GM21576 (cell line): ENCODE data around the gene LORICRIN.
"Not testable (repeated sequence)": the region's sequence is repeated elsewhere in the genome, so short reads cannot be mapped to it uniquely, and the experiment has no call there.

Experiments used
- ATAC-seq: cut with Tn5 transposase; IDR thresholded peaks from one replicate; pipeline ENCODE4 v1.9.1; 2021; ENCODE audit warnings: mild to moderate bottlenecking, moderate library complexity; ENCODE audit not compliant: unreplicated experiment

Gene LORICRIN, protein sequence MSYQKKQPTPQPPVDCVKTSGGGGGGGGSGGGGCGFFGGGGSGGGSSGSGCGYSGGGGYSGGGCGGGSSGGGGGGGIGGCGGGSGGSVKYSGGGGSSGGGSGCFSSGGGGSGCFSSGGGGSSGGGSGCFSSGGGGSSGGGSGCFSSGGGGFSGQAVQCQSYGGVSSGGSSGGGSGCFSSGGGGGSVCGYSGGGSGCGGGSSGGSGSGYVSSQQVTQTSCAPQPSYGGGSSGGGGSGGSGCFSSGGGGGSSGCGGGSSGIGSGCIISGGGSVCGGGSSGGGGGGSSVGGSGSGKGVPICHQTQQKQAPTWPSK

DNA sequence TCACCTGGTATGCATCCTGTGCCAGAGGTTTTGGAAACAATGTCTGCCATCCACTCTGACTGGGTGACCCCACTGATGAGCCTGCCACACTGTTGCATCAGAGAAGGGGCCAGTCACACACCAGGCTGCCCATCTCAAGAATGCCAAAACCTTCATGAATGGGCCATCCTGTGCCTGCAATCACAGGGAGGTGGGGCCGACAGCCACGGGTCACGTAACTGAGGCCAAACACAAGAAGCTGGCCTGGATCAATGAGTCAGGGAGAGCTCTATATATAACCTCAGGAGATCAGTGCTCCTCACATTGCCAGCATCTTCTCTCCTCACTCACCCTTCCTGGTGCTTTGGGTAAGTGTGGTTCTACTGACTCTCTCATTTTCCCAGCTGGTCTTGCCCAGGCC lies at the start of gene LORICRIN:
Gene LORICRIN, plus strand, starts transcription at position 301 of the 400 bp plus-strand sequence. CDS start 1,263 bp downstream, outside the sequence.
- ATAC-seq, result no peak

DNA sequence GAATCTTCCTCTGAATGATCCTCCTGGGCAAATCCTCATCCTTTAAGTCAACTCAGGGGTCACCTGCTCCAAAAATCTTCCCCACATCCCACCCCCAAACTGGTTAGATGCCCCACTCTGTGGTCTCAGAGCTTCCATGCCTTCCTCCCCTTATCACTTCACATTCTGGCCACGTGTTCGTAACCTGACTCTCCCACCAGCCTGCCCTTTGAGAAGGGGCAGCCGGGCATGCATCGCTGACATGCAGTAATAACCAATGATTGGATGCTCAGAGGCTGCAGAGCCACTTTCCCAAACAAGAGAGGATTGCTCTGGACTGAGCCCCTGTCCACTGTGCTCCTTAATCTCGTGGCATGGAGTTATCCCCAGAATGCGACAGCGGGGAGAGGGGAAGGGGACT lies 49.3 kb upstream of the LORICRIN start:
- no peak for ATAC-seq

DNA sequence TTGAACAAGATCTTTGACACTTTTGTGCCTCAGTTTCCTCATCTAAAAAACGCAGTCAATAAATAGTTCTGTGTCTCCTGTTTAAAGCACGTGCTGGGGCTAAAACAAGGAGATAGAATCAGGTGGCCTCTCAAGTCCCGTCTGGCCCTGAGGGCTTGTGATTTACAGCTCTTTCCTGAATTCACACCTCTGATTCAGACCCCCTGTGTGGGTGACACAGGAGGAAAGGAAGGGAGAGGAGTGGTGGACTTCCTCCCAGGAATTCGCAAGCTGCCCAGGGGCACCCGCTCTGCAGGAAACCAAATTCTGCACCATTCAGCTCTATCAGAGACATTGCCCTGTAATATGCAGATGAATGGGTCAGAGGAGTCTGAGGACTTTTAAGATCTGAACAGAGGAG lies 47.3 kb upstream of the LORICRIN start:
- ATAC-seq, result no peak

DNA sequence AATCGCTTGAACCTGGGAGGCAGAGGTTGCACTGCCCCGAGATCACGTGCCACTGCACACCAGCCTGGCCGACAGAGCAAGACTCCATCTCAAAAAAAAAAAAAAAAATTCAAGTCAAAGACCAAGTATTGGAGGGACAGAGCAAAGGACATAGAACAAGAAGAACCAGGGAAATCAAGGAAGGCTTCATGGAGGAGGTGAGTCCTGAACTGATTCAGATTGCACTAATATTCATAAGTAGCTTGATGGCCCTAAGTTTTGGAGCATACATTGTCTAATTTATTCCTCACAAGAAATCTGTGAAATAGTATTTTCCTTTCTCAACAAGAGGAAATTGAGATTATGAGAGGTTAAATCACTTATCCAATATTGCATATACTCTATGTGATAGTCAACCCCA lies 46.0 kb upstream of the LORICRIN start:
- ATAC-seq, result no peak

DNA sequence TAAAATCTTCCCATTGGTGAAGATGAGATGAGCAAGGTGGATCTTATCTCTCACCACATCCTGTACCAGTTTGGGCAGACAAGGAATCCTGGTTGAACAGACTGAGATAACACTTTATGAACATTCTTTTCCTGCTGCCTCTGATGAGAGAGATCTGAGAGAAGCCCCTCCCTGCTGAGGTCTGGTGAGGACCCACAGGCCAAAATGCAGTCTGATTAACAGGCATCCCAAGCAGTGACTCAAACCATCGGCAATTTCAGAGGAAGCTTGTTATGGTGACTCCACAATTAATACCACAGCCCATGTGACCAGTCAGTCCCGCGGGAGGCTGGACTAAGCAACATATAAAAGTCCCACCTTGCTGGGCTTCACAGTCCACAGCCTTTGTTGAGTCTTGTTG lies 42.3 kb upstream of the LORICRIN start, which contains the start of gene PRR9:
Gene PRR9, plus strand, starts transcription at position 373 of the 400 bp plus-strand sequence. CDS start 561 bp downstream, outside the sequence.
- no peak for ATAC-seq

DNA sequence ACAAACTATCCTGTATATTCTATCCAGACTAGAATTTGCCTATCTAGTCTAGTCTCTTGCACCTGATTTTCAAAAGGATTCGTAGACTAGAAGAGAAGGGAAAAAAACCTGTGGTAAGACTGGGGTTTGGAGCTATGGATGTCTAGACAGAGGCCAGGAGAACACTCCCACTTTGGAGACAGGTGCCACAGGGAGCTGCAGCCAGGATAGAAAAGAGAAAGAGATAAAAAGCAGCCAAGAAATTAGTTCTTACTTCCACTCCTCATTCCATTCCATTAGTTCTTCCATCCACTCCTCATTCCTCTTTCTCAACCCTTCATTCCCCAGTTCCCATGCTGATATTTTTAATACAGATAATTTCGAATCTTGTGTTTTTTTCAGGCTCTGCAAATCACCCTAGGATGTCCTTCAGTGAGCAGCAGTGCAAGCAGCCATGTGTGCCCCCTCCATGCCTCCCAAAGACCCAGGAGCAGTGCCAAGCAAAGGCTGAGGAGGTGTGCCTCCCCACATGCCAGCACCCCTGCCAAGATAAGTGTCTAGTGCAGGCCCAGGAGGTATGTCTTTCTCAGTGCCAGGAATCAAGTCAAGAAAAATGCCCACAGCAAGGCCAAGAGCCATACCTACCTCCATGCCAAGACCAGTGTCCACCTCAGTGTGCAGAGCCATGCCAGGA lies 41.6 kb upstream of the LORICRIN start:
- ATAC-seq, result no peak

DNA sequence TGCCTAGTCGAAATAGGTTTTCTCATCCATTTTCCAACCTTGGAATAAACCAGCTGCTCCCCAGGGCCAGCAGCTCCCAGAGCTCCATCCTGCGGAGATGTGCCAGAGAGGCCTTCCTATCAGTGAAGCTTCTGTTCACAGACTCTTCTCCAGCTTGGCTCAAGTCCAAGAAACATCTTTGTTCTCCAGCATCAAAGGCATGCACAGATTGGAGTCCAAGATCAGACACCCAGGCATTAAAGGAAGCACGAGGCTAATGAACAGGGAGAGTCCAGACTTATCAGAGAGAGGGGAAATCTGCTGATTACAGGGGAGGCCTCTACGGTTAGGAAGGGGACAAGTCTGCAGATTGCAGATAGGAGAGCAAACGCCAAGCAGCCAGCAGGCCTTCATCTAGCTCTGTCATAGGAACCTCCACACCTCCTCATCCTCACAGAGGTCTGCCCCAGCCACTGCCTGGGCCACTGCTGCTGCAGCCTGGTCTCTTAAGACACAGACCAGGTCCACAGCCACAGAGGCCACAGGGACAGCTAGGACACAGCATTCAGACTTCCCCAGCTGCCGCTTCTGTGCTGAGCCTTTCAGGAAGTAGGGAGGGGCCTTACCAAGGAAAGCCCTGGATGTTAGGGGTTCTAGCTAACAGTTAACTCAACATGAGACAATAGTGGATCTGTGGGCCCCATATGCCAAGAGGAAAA lies 38.7 kb upstream of the LORICRIN start:
- no peak for ATAC-seq

DNA sequence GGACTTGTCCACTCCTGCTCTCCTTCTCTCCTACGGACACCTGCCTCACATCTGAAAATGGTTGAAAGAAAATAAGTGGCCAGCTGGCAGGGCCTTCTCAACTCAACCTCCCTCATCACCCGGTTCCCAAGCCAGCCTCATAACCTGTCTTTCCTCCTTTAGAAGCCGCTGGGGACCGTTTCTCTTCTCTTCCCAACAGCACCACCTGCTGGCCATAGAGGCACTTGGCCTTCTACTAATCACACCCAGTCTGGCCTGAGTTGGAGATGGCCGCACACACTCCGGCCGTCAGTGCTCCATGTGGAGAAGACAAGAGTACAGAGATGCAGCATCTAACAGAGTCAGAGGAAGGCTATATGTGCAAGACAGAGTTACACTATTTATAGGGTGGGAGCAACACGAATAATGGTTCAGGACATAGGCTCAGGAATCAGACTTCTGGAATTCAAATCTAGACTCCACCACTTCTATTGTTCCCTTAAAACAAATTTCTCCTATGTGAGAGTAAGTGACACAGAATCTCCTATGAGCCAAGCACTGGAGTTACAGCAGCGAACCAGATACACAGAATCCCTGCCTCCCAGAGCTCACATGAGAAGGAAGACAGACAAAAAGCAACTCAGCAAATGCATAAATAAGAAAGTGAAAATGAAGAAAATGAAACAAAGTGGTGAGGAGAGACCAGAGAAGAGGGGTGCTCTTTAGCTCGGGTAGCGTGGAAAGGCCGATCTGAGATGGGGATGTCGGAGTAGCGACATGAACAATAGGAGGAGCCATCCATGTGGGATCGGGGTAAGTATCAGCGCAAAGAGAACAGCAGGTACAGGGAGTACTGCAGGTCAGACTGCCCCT lies 36.2 kb upstream of the LORICRIN start:
- ATAC-seq, result not testable (repeated sequence)

DNA sequence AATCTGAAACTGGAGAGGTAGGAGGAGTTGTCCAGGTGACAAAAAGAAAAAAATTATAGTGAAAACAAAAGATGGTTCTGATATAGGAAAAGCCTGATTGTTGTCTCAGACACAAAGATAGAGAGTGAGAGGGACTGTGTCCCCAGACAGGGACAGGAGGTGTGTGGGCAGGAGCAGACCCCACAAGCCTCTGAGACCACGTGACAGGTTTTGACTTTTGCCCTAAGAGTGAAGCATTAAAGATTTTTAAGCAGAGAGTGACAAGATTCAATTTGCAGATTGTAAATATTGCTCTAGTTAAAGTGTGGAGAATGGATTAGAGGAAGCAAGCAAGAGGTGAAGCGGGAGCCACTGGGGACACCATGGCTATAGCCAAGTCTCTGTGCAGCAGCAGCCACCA lies 31.7 kb upstream of the LORICRIN start:
- no peak for ATAC-seq

DNA sequence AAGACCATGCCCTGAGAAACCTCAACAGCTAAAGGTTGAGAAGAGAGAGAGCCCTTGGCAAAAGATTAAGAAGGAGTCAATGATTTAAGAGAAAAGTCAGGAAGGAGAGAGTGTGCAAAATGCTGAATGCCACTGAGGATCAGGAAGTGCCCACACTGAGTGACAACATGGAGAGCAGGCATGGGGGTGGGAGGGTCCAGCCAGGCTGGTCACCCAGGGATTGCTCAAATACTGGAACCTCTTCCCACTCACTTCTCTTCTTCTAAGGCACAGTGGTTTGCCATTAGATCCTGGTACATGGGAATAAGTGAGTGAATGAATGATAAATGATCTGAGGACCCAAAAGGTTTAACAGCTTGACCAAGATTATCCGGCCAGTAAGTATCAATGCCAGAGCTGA lies 31.0 kb upstream of the LORICRIN start:
- no peak for ATAC-seq

DNA sequence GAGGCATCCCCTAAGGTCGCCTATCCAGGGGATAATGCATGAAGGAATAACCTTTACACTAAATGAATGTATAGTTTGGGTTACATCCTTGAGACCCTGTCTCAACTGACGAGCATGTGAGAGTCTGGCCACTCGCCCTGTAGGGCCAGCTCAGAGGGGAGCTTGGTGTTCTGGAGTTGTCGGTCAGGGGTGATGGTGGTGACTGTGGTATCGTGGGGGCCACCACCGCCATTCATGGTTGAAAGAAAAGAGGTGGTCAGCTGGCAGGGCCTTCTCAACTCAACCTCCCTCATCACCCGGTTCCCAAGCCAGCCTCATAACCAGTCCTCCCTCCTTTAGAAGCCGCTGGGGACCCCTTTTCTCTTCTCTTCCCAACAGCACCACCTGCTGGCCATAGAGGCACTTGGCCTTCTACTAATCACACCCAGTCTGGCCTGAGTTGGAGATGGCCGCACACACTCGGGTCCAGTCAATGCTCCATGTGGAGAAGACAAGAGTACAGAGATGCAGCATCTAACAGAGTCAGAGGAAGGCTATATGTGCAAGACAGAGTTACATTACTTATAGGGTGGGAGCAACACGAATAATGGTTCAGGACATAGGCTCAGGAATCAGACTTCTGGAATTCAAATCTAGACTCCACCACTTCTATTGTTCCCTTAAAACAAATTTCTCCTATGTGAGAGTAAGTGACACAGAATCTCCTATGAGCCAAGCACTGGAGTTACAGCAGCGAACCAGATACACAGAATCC lies 30.2 kb upstream of the LORICRIN start:
- not testable (repeated sequence) for ATAC-seq

DNA sequence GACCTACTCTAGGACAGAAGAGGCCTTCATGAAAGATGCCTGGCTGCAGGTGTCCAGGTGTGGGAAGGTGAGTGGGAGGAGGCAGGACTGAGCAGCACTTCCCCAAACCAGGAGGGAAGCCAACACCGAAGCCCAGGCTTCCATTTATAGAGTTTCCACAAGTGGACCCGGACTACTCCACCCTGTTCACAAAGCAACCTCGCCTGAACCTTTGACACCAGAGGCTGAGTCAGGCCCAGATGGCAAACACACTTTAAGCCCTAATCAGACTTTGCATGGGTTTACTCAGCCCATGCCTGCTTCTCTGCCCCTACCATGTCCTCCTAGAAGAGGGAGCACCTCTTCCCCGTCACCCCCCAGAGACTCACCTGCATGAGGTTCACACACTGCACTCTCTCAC lies 28.1 kb upstream of the LORICRIN start:
- ATAC-seq, result no peak

DNA sequence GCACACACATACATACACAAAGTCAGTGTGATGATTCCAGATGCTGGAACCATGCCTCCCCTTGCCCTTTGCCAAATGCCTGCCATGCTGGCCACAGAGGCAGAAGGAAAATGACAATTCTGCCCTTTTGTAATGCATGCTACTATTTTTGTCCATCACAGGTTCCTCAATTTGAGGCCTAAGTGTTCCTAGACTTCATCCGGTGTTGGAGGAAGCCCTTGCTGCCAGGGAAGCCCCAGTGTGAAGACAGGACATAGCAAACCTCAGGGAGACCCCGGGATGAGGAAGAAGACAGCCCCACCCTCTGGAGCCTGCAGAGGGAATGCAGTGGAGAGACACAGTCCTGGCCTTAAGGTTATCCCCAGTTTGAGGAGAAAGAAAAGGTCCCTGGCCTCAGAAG lies 27.7 kb upstream of the LORICRIN start:
- ATAC-seq, result no peak

DNA sequence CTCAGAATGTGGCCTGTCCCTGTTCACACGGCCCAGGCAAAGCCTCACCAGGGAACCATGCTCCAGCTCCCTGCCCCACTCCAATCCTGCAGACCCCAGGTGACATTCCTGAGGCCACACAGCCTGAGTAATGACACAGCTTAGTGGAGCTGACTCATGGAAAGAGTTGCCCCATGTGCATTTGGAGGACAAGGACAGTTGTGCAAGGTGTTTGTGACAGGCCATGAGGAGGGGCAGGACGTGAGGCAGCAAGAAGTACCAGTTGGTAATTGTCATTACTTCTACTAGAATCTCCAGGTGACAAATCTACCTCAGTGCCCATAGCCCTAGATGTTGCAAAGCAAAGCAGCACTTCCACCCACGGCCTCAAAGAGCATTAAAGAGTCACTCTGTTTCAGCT lies 26.9 kb upstream of the LORICRIN start:
- ATAC-seq, result no peak

DNA sequence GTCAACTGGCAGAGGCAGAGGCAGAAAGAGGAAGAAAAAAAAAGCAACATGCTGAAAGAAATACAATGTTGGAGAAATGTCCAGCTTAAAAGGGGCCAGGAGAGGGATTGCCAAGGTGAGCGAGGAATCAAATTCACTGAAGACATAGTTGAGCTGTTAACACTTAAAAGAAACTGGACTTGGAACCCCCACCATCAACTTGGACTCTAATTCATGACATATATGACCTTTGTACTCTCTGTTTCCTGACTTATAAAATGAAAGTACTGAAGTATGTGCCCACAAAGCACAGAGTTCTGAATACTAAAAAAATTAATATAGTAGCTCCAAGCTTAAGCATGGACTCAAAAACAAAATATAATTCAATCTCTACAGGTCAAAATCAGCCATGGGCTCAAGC lies 26.0 kb upstream of the LORICRIN start:
- no peak for ATAC-seq

DNA sequence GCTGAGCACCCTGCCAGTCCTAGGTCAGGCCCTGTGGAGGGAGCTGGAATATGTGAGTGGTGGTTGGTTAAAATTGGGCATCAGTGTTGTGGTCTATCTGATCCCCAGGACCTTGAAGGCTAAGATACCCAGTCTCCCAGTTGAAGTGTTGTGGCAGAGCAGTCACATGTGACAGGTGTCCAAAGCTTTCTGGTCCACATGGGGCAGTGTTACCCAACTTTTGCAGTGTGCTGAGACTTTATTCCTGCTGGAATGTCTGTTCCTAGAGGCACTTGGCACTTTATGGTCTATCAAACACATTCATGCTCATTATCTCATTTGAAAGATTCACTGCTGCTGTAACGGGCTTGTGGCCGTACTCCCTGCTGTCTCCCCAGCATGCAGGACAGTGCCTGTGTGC lies 21.0 kb upstream of the LORICRIN start:
- no peak for ATAC-seq

DNA sequence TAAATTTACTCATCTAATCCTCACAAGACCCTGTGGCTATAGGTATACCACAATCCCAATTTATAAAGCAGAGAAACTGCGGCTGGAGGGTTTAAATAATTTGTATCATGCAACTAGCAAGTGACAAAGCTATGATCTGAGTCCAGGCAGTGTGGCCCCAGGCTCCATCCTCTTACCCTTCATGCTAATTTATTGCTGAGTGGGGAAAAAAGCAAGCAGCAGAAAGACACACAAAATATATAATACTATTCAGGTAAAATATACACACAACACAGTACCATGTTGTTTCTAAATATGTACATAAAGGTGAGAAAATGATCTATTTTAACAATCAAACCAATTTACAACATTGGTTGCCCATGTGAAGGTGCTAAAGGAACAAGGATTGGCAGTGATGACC lies 17.3 kb upstream of the LORICRIN start:
- ATAC-seq, result no peak

DNA sequence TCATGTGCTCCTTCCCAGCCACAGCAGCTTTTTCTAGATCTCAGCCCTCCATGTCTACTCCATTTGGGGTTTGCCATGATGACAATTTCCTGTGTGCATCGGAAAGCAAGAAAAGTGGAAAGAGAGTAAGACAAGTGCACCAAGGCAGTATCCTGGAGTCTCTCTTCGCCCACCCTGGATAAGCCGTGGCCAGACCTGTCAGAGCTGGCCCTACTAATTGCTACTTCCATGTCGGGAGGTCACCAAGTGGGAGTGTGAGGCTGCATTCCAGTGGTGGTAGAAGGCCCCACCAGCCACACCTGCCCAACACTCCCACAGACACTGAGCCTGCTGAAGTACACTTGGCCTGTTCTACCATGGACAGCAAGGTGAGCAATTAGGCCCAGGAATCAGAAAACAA lies 14.0 kb upstream of the LORICRIN start:
- no peak for ATAC-seq

DNA sequence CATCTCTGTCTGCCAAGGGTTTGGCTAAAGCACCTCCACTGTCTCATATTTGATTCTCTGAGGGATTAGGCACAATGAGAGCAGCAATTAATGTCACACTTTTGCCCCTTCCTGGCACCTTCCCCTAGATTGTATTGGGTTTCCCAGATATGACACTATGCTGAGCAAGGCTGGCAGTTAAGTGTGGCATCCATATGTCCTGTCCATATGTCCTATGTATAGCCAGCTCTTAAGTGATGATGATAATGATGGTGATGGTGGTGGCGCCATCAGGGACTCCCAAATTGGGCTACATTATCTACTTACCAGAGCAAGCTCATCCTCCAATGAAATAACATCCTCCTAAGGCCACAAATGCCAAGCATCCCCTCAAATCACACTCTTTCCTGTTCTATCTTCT lies 13.5 kb upstream of the LORICRIN start:
- no peak for ATAC-seq

DNA sequence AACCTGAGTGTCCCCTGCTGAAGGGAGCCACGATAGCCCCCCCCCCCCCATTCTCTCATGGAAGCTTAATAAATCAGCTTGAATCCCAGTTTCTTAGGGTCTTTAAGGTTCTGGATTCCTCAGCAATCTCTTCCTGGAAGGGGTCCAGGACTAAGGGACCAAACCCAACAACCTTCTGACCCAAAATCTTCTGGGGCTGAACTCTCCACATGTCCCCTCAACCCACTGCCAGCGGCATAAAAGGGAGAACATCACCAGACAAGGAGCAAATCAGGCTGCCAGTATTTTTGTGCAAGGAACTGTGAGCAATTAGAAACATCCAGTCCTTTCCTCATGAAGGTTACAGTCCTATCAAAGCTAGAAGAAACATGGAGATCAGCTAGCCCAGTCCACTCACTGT lies 12.7 kb upstream of the LORICRIN start:
- no peak for ATAC-seq
